Endothelial cell of umbilical vein (primary cell): ENCODE measurements around the gene HIGD2B.
"Not testable (repeated sequence)": the region's sequence is repeated elsewhere in the genome, so short reads cannot be mapped to it uniquely, and the experiment has no call there.

ENCODE experiments used
- EZH2 ChIP-seq: IDR thresholded peaks from 2 replicates; pipeline ENCODE4 v1.6.1; 2012; ENCODE audit warnings: borderline replicate concordance, low read depth, mild to moderate bottlenecking, moderate library complexity, low read length, inconsistent platforms; ENCODE audit not compliant: severe bottlenecking
- JUN ChIP-seq: IDR thresholded peaks from 2 replicates; pipeline ENCODE4 v1.6.1; 2011; ENCODE audit warnings: borderline replicate concordance, low read depth; ENCODE audit not compliant: insufficient read length, insufficient read depth
- MAX ChIP-seq: IDR thresholded peaks from 2 replicates; pipeline ENCODE4 v1.6.1; 2011; ENCODE audit not compliant: insufficient read depth, insufficient read length
- POLR2A ChIP-seq: IDR thresholded peaks from 2 replicates; pipeline ENCODE4 v1.6.1; 2012; ENCODE audit warnings: low read depth, mild to moderate bottlenecking, control low read depth, low read length
- TF ChIP-seq, protein P1 (sequence below), 2 donors: IDR thresholded peaks; 1 replicate in 1 of 2; 2 replicates in 1 of 2; pipeline ENCODE4 v1.5.1; 2011; ENCODE audit warnings: low read length in 2 of 2, mild to moderate bottlenecking in 2 of 2, moderate library complexity in 2 of 2, control low read depth in 1 of 2, inconsistent platforms in 1 of 2, low read depth in 1 of 2; ENCODE audit not compliant: insufficient read depth in 1 of 2; ENCODE audit errors: extremely low read depth in 1 of 2

DNA sequence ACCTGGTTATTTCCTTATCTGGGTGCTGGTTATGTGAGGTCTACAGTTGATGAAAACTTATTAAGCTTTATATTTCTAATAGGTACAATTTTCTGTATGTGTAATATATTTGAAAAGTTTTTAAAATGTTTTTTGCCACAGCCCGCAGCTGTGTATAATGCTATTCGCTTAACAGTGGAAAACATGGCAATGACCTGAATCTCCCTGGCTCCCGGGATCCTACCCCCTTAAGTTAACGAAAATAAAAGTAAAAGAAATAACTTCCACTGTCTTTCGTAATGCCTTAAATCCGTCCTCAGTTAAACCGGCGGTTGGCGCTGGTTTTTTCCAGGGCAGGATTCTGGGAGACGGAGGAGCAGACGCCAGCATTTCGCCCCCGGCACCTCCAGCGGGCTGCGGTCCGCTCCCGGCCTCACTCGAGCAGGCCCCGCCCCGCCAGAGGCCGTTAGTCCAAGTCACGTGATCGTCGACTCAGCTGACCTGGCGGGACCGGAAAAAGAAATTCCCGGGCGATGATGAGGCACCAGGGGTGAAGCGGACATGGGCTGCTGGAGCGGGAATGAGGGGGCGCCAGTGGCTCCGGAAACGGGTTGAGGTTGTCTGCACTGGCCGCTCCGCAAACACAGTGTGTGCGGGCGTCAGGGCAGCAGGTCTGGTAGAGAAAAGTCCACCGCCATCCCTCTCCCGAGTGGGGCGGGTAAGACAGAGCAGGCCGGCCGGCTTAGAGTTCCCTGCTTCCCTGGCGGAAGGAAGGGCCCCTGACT is 49.3 kb downstream of the HIGD2B start:
- TF ChIP-seq, protein P1, sequence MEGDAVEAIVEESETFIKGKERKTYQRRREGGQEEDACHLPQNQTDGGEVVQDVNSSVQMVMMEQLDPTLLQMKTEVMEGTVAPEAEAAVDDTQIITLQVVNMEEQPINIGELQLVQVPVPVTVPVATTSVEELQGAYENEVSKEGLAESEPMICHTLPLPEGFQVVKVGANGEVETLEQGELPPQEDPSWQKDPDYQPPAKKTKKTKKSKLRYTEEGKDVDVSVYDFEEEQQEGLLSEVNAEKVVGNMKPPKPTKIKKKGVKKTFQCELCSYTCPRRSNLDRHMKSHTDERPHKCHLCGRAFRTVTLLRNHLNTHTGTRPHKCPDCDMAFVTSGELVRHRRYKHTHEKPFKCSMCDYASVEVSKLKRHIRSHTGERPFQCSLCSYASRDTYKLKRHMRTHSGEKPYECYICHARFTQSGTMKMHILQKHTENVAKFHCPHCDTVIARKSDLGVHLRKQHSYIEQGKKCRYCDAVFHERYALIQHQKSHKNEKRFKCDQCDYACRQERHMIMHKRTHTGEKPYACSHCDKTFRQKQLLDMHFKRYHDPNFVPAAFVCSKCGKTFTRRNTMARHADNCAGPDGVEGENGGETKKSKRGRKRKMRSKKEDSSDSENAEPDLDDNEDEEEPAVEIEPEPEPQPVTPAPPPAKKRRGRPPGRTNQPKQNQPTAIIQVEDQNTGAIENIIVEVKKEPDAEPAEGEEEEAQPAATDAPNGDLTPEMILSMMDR (IDR thresholded peaks at IDR 0.05; ENCODE audit: extremely low read depth in 1 of 2, insufficient read depth in 1 of 2, low read depth in 1 of 2, low read length in 2 of 2): not testable (repeated sequence)
- TF ChIP-seq POLR2A, EZH2, MAX, JUN: not testable (repeated sequence)
